GM23338 (cell line): ENCODE data around the gene SLC25A47. TPM values are rescaled to one million over a fixed set of nuclear protein-coding genes. Genes with fewer than 3 reads are reported as not detected.

Experiments
- ATAC-seq: fragments of 200-7000 bp; cut with Tn5 transposase; 3 replicates; pipeline ENCODE4 v1.9.1; 2020
- DNase-seq: peaks from one replicate; pipeline ENCODE4 v3.0.0-alpha.2; 2015; ENCODE audit warnings: low spot score
- H2AFZ ChIP-seq: fragments of 200-600 bp; sonication (generic); 2 replicates; pipeline ENCODE4 v1.8.0; 2016; ENCODE audit warnings: antibody characterized with exemption, mild to moderate bottlenecking, moderate library complexity
- H3F3A ChIP-seq: fragments of 200-600 bp; sonication (generic); replicated peaks from 2 replicates; pipeline ENCODE4 v1.8.0; 2017; ENCODE audit warnings: antibody characterized with exemption, mixed run types, low read depth
- H3K27ac ChIP-seq: fragments of 200-600 bp; sonication (generic); 2 replicates; pipeline ENCODE4 v1.6.1; 2016; ENCODE audit warnings: low read depth
- H3K27me3 ChIP-seq: fragments of 200-600 bp; sonication (generic); 2 replicates; pipeline ENCODE4 v1.8.0; 2016; ENCODE audit warnings: mild to moderate bottlenecking, mixed run types, moderate library complexity; ENCODE audit not compliant: insufficient read depth
- H3K36me3 ChIP-seq: fragments of 200-600 bp; sonication (generic); 2 replicates; pipeline ENCODE4 v1.8.0; 2016; ENCODE audit warnings: mild to moderate bottlenecking; ENCODE audit not compliant: insufficient read depth
- H3K4me1 ChIP-seq: fragments of 200-600 bp; sonication (generic); 2 replicates; pipeline ENCODE4 v1.8.0; 2016; ENCODE audit warnings: mild to moderate bottlenecking, moderate library complexity; ENCODE audit not compliant: insufficient read depth
- H3K4me2 ChIP-seq: fragments of 200-600 bp; sonication (generic); 2 replicates; pipeline ENCODE4 v1.7.1; 2017; ENCODE audit warnings: mixed run types
- H3K4me3 ChIP-seq: fragments of 200-600 bp; sonication (generic); 2 replicates; pipeline ENCODE4 v1.6.1; 2016; ENCODE audit warnings: mixed run types
- H3K79me2 ChIP-seq: fragments of 200-600 bp; sonication (generic); replicated peaks from 2 replicates; pipeline ENCODE4 v1.8.0; 2017; ENCODE audit warnings: mild to moderate bottlenecking; ENCODE audit not compliant: insufficient read depth
- H3K9me2 ChIP-seq: fragments of 200-600 bp; sonication (generic); 2 replicates; pipeline ENCODE4 v1.8.0; 2017; ENCODE audit not compliant: insufficient read depth
- H4K20me1 ChIP-seq: fragments of 200-600 bp; sonication (generic); replicated peaks from 2 replicates; pipeline ENCODE4 v1.8.0; 2017; ENCODE audit warnings: mild to moderate bottlenecking; ENCODE audit not compliant: insufficient read depth
- H3K27ac Mint-ChIP-seq: 2 replicates; pipeline ENCODE4 v1.8.0; 2020; ENCODE audit warnings: inconsistent platforms, mild to moderate bottlenecking, moderate library complexity, mixed read lengths
- H3K27me3 Mint-ChIP-seq: 3 replicates; pipeline ENCODE4 v1.8.0; 2022; ENCODE audit warnings: low read depth, mild to moderate bottlenecking, moderate library complexity, mixed read lengths, inconsistent platforms; ENCODE audit not compliant: insufficient read depth, poor library complexity
- H3K36me3 Mint-ChIP-seq: 3 replicates; pipeline ENCODE4 v1.8.0; 2021; ENCODE audit warnings: low read depth, mild to moderate bottlenecking, inconsistent platforms, moderate library complexity, mixed read lengths
- H3K4me1 Mint-ChIP-seq: 3 replicates; pipeline ENCODE4 v1.8.0; 2020; ENCODE audit warnings: mild to moderate bottlenecking, inconsistent platforms, mixed read lengths
- H3K4me3 Mint-ChIP-seq: 3 replicates; pipeline ENCODE4 v1.8.0; 2021; ENCODE audit warnings: moderate library complexity, mild to moderate bottlenecking, inconsistent platforms, mixed read lengths
- H3K9me3 Mint-ChIP-seq: 3 replicates; pipeline ENCODE4 v1.8.0; 2020; ENCODE audit warnings: moderate library complexity, mild to moderate bottlenecking, inconsistent platforms, mixed read lengths
- CREB1 ChIP-seq: fragments of 250-450 bp; sonication (Bioruptor Pico); IDR thresholded peaks from 2 replicates; pipeline ENCODE4 v1.5.0; 2020; ENCODE audit warnings: low read depth, mild to moderate bottlenecking, moderate library complexity
- EZH2 ChIP-seq: fragments of 200-600 bp; sonication (generic); IDR thresholded peaks from one replicate; pipeline ENCODE4 v1.8.0; 2017; ENCODE audit warnings: antibody characterized with exemption, mild to moderate bottlenecking, low read depth; ENCODE audit not compliant: unreplicated experiment
- EZH2phosphoT487 ChIP-seq: fragments of 200-600 bp; sonication (generic); IDR thresholded peaks from one replicate; pipeline ENCODE4 v1.8.1; 2018; ENCODE audit warnings: antibody characterized with exemption; ENCODE audit not compliant: unreplicated experiment
- JUNB ChIP-seq: IDR thresholded peaks from one replicate; pipeline ENCODE4 v1.6.1; 2016; ENCODE audit warnings: antibody characterized with exemption; ENCODE audit not compliant: unreplicated experiment
- NANOG ChIP-seq: IDR thresholded peaks from 2 replicates; pipeline ENCODE4 v1.6.1; 2016; ENCODE audit warnings: antibody characterized with exemption, borderline replicate concordance
- POLR2AphosphoS5 ChIP-seq: IDR thresholded peaks from 2 replicates; pipeline ENCODE4 v1.6.1; 2016; ENCODE audit warnings: antibody characterized with exemption, low read depth
- STAT1 ChIP-seq: IDR thresholded peaks from one replicate; pipeline ENCODE4 v1.6.1; 2016; ENCODE audit warnings: antibody characterized with exemption; ENCODE audit not compliant: unreplicated experiment
- ZNF114 ChIP-seq: fragments of 250-450 bp; sonication (Bioruptor Pico); IDR thresholded peaks from 2 replicates; pipeline ENCODE4 v1.5.0; 2020; ENCODE audit warnings: mild to moderate bottlenecking, moderate library complexity
- ZNF331 ChIP-seq: fragments of 250-450 bp; sonication (Bioruptor Pico); IDR thresholded peaks from 2 replicates; pipeline ENCODE4 v1.5.0; 2020; ENCODE audit warnings: low read depth, mild to moderate bottlenecking, moderate library complexity
- polyA plus RNA-seq: library from polyadenylated mRNA; unstranded; fragments of >200 nt; fragmentation: Nextera tagmentation; extraction: Ambion mirVana; gene quantifications from 2 replicates; pipeline ENCODE4 v1.2.1, GENCODE V29; 2016
- total RNA-seq: library from RNA; depleted of rRNA; stranded (reverse); fragments of >200 nt; shearing (Covaris generic); gene quantifications from 2 replicates; pipeline ENCODE4 v1.2.3, GENCODE V29; 2014
- TF ChIP-seq, protein P1 (sequence below): IDR thresholded peaks from one replicate; pipeline ENCODE4 v1.6.1; 2018; ENCODE audit warnings: antibody characterized with exemption; ENCODE audit not compliant: unreplicated experiment
- TF ChIP-seq, protein P2 (sequence below): IDR thresholded peaks from 2 replicates; pipeline ENCODE4 v1.6.1; 2016; ENCODE audit warnings: antibody characterized with exemption
- TF ChIP-seq, protein P3 (sequence below), 2 experiments: fragments of 200-600 bp in 1 of 2; sonication (generic) in 1 of 2; conservative IDR thresholded peaks; 2 replicates each; pipeline versions ENCODE4 v1.5.1 to v1.6.1; 2016 to 2017; ENCODE audit warnings: antibody characterized with exemption in 2 of 2, low read depth in 2 of 2, mild to moderate bottlenecking in 2 of 2, moderate library complexity in 1 of 2
- TF ChIP-seq, protein P4 (sequence below): fragments of 250-450 bp; sonication (Bioruptor Pico); IDR thresholded peaks from 2 replicates; pipeline ENCODE4 v1.5.0; 2020; ENCODE audit warnings: mild to moderate bottlenecking, moderate library complexity

The SLC25A47 gene
- total and polyA plus RNA-seq, 2 experiments from 2014 or later: not detected

DNA sequence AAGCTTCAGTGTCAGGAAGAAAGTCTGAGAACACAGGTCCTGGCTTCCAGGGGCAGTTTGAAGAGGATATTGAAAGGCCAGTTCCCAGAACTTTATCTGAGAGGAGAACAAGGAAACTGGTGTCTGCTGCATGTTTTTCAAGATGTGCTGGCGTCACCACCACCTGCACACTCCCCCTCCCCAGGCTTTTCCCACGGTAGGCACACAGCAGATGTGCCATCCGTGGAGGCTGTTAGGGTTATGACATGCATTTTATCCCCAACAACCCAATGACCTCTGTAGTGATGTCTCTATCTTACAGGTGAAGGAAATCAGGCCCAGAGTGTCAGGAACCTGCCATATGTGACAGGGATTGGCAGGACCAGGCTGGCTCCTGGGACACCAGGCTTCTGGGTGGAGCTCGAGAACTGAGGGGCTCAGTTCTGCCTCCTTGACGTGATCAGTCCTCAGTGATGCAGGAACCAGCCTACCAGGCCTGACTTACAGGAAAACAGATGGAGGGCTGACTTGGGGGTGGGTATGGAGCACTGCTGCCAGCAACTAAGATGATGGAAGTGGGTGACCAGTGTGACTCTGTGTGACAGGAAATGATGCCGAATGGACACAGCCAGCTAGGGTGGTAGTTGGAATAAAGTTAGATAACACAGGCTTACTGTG, 16.8 kb downstream of the SLC25A47 start:
- Mint-ChIP-seq H3K9me3 (peaks cover 3% of the 10 kb centered on the region; the same call in 2 of the 3 replicates), H3K36me3 (peaks cover 92% of the 10 kb centered on the region)
- TF ChIP-seq EZH2phosphoT487 (no peak), POLR2AphosphoS5 (no peak), NANOG (no peak), JUNB (no peak), CREB1 (no peak), ZNF114 (CRISPR knock-in tag) (no peak), ZNF331 (no peak), EZH2 (no peak), STAT1 (no peak)
- TF ChIP-seq, protein P1, sequence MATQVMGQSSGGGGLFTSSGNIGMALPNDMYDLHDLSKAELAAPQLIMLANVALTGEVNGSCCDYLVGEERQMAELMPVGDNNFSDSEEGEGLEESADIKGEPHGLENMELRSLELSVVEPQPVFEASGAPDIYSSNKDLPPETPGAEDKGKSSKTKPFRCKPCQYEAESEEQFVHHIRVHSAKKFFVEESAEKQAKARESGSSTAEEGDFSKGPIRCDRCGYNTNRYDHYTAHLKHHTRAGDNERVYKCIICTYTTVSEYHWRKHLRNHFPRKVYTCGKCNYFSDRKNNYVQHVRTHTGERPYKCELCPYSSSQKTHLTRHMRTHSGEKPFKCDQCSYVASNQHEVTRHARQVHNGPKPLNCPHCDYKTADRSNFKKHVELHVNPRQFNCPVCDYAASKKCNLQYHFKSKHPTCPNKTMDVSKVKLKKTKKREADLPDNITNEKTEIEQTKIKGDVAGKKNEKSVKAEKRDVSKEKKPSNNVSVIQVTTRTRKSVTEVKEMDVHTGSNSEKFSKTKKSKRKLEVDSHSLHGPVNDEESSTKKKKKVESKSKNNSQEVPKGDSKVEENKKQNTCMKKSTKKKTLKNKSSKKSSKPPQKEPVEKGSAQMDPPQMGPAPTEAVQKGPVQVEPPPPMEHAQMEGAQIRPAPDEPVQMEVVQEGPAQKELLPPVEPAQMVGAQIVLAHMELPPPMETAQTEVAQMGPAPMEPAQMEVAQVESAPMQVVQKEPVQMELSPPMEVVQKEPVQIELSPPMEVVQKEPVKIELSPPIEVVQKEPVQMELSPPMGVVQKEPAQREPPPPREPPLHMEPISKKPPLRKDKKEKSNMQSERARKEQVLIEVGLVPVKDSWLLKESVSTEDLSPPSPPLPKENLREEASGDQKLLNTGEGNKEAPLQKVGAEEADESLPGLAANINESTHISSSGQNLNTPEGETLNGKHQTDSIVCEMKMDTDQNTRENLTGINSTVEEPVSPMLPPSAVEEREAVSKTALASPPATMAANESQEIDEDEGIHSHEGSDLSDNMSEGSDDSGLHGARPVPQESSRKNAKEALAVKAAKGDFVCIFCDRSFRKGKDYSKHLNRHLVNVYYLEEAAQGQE: no peak
- TF ChIP-seq, protein P2, sequence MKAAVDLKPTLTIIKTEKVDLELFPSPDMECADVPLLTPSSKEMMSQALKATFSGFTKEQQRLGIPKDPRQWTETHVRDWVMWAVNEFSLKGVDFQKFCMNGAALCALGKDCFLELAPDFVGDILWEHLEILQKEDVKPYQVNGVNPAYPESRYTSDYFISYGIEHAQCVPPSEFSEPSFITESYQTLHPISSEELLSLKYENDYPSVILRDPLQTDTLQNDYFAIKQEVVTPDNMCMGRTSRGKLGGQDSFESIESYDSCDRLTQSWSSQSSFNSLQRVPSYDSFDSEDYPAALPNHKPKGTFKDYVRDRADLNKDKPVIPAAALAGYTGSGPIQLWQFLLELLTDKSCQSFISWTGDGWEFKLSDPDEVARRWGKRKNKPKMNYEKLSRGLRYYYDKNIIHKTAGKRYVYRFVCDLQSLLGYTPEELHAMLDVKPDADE: no peak
- TF ChIP-seq, protein P3, sequence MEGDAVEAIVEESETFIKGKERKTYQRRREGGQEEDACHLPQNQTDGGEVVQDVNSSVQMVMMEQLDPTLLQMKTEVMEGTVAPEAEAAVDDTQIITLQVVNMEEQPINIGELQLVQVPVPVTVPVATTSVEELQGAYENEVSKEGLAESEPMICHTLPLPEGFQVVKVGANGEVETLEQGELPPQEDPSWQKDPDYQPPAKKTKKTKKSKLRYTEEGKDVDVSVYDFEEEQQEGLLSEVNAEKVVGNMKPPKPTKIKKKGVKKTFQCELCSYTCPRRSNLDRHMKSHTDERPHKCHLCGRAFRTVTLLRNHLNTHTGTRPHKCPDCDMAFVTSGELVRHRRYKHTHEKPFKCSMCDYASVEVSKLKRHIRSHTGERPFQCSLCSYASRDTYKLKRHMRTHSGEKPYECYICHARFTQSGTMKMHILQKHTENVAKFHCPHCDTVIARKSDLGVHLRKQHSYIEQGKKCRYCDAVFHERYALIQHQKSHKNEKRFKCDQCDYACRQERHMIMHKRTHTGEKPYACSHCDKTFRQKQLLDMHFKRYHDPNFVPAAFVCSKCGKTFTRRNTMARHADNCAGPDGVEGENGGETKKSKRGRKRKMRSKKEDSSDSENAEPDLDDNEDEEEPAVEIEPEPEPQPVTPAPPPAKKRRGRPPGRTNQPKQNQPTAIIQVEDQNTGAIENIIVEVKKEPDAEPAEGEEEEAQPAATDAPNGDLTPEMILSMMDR (conservative IDR thresholded peaks at IDR 0.05; ENCODE audit: low read depth in 2 of 2): no peak
- TF ChIP-seq, protein P4, sequence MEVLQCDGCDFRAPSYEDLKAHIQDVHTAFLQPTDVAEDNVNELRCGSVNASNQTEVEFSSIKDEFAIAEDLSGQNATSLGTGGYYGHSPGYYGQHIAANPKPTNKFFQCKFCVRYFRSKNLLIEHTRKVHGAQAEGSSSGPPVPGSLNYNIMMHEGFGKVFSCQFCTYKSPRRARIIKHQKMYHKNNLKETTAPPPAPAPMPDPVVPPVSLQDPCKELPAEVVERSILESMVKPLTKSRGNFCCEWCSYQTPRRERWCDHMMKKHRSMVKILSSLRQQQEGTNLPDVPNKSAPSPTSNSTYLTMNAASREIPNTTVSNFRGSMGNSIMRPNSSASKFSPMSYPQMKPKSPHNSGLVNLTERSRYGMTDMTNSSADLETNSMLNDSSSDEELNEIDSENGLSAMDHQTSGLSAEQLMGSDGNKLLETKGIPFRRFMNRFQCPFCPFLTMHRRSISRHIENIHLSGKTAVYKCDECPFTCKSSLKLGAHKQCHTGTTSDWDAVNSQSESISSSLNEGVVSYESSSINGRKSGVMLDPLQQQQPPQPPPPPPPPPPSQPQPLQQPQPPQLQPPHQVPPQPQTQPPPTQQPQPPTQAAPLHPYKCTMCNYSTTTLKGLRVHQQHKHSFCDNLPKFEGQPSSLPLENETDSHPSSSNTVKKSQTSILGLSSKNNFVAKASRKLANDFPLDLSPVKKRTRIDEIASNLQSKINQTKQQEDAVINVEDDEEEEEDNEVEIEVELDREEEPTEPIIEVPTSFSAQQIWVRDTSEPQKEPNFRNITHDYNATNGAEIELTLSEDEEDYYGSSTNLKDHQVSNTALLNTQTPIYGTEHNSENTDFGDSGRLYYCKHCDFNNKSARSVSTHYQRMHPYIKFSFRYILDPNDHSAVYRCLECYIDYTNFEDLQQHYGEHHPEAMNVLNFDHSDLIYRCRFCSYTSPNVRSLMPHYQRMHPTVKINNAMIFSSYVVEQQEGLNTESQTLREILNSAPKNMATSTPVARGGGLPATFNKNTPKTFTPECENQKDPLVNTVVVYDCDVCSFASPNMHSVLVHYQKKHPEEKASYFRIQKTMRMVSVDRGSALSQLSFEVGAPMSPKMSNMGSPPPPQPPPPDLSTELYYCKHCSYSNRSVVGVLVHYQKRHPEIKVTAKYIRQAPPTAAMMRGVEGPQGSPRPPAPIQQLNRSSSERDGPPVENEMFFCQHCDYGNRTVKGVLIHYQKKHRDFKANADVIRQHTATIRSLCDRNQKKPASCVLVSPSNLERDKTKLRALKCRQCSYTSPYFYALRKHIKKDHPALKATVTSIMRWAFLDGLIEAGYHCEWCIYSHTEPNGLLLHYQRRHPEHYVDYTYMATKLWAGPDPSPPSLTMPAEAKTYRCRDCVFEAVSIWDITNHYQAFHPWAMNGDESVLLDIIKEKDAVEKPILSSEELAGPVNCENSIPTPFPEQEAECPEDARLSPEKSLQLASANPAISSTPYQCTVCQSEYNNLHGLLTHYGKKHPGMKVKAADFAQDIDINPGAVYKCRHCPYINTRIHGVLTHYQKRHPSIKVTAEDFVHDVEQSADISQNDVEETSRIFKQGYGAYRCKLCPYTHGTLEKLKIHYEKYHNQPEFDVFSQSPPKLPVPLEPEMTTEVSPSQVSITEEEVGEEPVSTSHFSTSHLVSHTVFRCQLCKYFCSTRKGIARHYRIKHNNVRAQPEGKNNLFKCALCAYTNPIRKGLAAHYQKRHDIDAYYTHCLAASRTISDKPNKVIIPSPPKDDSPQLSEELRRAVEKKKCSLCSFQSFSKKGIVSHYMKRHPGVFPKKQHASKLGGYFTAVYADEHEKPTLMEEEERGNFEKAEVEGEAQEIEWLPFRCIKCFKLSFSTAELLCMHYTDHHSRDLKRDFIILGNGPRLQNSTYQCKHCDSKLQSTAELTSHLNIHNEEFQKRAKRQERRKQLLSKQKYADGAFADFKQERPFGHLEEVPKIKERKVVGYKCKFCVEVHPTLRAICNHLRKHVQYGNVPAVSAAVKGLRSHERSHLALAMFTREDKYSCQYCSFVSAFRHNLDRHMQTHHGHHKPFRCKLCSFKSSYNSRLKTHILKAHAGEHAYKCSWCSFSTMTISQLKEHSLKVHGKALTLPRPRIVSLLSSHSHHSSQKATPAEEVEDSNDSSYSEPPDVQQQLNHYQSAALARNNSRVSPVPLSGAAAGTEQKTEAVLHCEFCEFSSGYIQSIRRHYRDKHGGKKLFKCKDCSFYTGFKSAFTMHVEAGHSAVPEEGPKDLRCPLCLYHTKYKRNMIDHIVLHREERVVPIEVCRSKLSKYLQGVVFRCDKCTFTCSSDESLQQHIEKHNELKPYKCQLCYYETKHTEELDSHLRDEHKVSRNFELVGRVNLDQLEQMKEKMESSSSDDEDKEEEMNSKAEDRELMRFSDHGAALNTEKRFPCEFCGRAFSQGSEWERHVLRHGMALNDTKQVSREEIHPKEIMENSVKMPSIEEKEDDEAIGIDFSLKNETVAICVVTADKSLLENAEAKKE (CRISPR knock-in tag): no peak

More for the DNA sequence above, 16.8 kb downstream of the SLC25A47 start:
- no peak overlapping the region for H3K27ac ChIP-seq
- H3K4me2 ChIP-seq: no peak overlapping the region
- H3F3A ChIP-seq: no peaks in the 10 kb centered on the region
- no peak overlapping the region for H2AFZ ChIP-seq
- no peak overlapping the region; the same call in 1 of the 2 replicates for H3K27ac Mint-ChIP-seq
- no peaks in the 10 kb centered on the region for H3K79me2 ChIP-seq
- H3K4me1 ChIP-seq: no peaks in the 10 kb centered on the region
- peaks cover 29% of the 10 kb centered on the region for H3K36me3 ChIP-seq
- H4K20me1 ChIP-seq: no peaks in the 10 kb centered on the region
- no peak for ATAC-seq
- H3K4me1 Mint-ChIP-seq: no peaks in the 10 kb centered on the region; the same call in 2 of the 3 replicates
- H3K4me3 ChIP-seq: no peak overlapping the region
- no peaks in the 10 kb centered on the region for H3K9me2 ChIP-seq
- DNase-seq: no peak
- H3K27me3 Mint-ChIP-seq: peaks cover 11% of the 10 kb centered on the region
- H3K27me3 ChIP-seq: no peaks in the 10 kb centered on the region
- no peak overlapping the region for H3K4me3 Mint-ChIP-seq
